Measurements from ENCODE around the gene DOK7. TPM values are rescaled to one million over a fixed set of nuclear protein-coding genes. Genes with fewer than 3 reads are reported as not detected.

Gene DOK7
- 7.1 and 9.6 TPM in 2 replicates for total RNA-seq (2014; rRNA removed; shearing (Covaris generic); ENCODE audit: low replicate concordance)

- H3K9me3 ChIP-seq, result no peaks in the 10 kb centered on the region
- H3K27me3 ChIP-seq, result no peaks in the 10 kb centered on the region
- H3K4me3 ChIP-seq, result peak within 1 kb of the TSS; percentile 25; the same call in 1 of the 2 replicates
- H3K36me3 ChIP-seq, result no peaks in the 10 kb centered on the region
- DNase-seq, result peak; percentile 40
Observed at GRCh38 chr4:3462790-3463415, at the start of gene DOK7. DOK7 (plus strand) TSS chr4:3463306; CDS start chr4:3463376, 70 bp downstream.

- Histone ChIP-seq H3K9me3 (no peaks in the 10 kb centered on the region), H3K27me3 (no peaks in the 10 kb centered on the region), H3K36me3 (no peaks in the 10 kb centered on the region), H3K4me3 (no peak overlapping the region)
- DNase-seq, result no peak
Observed at GRCh38 chr4:3413675-3414420, 49.3 kb upstream of the DOK7 start.

GRCh38 chr4:3414421-3415279 is 48.5 kb upstream of the DOK7 start:
- Histone ChIP-seq H3K4me3 (no peak overlapping the region), H3K9me3 (no peaks in the 10 kb centered on the region), H3K27me3 (no peaks in the 10 kb centered on the region), H3K36me3 (no peaks in the 10 kb centered on the region)
- no peak for DNase-seq

GRCh38 chr4:3415471-3416141 is 47.5 kb upstream of the DOK7 start:
- Histone ChIP-seq H3K9me3 (no peaks in the 10 kb centered on the region), H3K27me3 (no peaks in the 10 kb centered on the region), H3K36me3 (no peaks in the 10 kb centered on the region), H3K4me3 (no peak overlapping the region)
- DNase-seq, result no peak

- Histone ChIP-seq H3K9me3 (no peaks in the 10 kb centered on the region), H3K4me3 (no peak overlapping the region), H3K36me3 (no peaks in the 10 kb centered on the region), H3K27me3 (no peaks in the 10 kb centered on the region)
- DNase-seq, result no peak
Observed at GRCh38 chr4:3416270-3416669, 46.8 kb upstream of the DOK7 start.

GRCh38 chr4:3416821-3417221 is 46.3 kb upstream of the DOK7 start:
- no peak for DNase-seq

GRCh38 chr4:3417448-3417847 is 45.7 kb upstream of the DOK7 start:
- Histone ChIP-seq H3K9me3 (no peaks in the 10 kb centered on the region), H3K36me3 (no peaks in the 10 kb centered on the region), H3K4me3 (no peak overlapping the region), H3K27me3 (no peaks in the 10 kb centered on the region)
- no peak for DNase-seq

More at GRCh38 chr4:3416821-3417221, 46.3 kb upstream of the DOK7 start:
- Histone ChIP-seq H3K36me3 (no peaks in the 10 kb centered on the region), H3K4me3 (no peak overlapping the region), H3K27me3 (no peaks in the 10 kb centered on the region), H3K9me3 (no peaks in the 10 kb centered on the region)

GRCh38 chr4:3418029-3418762 is 44.9 kb upstream of the DOK7 start:
- Histone ChIP-seq H3K9me3 (no peaks in the 10 kb centered on the region), H3K27me3 (no peaks in the 10 kb centered on the region), H3K4me3 (no peak overlapping the region), H3K36me3 (no peaks in the 10 kb centered on the region)
- DNase-seq, result no peak

GRCh38 chr4:3419836-3420605 is 43.1 kb upstream of the DOK7 start:
- DNase-seq, result no peak
- no peak overlapping the region for H3K4me3 ChIP-seq
- H3K27me3 ChIP-seq, result no peaks in the 10 kb centered on the region
- H3K9me3 ChIP-seq, result no peaks in the 10 kb centered on the region
- no peaks in the 10 kb centered on the region for H3K36me3 ChIP-seq

- Histone ChIP-seq H3K36me3 (no peaks in the 10 kb centered on the region), H3K27me3 (no peaks in the 10 kb centered on the region), H3K9me3 (no peaks in the 10 kb centered on the region), H3K4me3 (no peak overlapping the region)
- DNase-seq, result no peak
Observed at GRCh38 chr4:3420606-3420955, 42.5 kb upstream of the DOK7 start.

GRCh38 chr4:3420956-3421355 is 42.1 kb upstream of the DOK7 start:
- no peaks in the 10 kb centered on the region for H3K27me3 ChIP-seq
- DNase-seq, result no peak
- no peaks in the 10 kb centered on the region for H3K9me3 ChIP-seq
- no peaks in the 10 kb centered on the region for H3K36me3 ChIP-seq
- H3K4me3 ChIP-seq, result no peak overlapping the region

- Histone ChIP-seq H3K27me3 (no peaks in the 10 kb centered on the region), H3K9me3 (no peaks in the 10 kb centered on the region), H3K4me3 (no peak overlapping the region), H3K36me3 (no peaks in the 10 kb centered on the region)
- DNase-seq, result no peak
Observed at GRCh38 chr4:3421470-3421869, 41.6 kb upstream of the DOK7 start.

GRCh38 chr4:3422241-3422801 is 40.8 kb upstream of the DOK7 start:
- H3K4me3 ChIP-seq, result no peak overlapping the region
- no peaks in the 10 kb centered on the region for H3K27me3 ChIP-seq
- no peaks in the 10 kb centered on the region for H3K36me3 ChIP-seq
- DNase-seq, result no peak
- no peaks in the 10 kb centered on the region for H3K9me3 ChIP-seq

- Histone ChIP-seq H3K4me3 (no peak overlapping the region), H3K36me3 (no peaks in the 10 kb centered on the region), H3K9me3 (no peaks in the 10 kb centered on the region), H3K27me3 (no peaks in the 10 kb centered on the region)
- DNase-seq, result no peak
Observed at GRCh38 chr4:3422808-3423297, 40.3 kb upstream of the DOK7 start.

GRCh38 chr4:3423406-3423805 is 39.7 kb upstream of the DOK7 start:
- H3K36me3 ChIP-seq, result no peaks in the 10 kb centered on the region
- no peak for DNase-seq
- H3K27me3 ChIP-seq, result no peaks in the 10 kb centered on the region

More at GRCh38 chr4:3423406-3423805, 39.7 kb upstream of the DOK7 start:
- Histone ChIP-seq H3K9me3 (no peaks in the 10 kb centered on the region), H3K4me3 (no peak overlapping the region)

Data from MG63 (cell line).